NCI-H1930 (cell line): Measurements from ENCODE around the gene STARD7.
"Not testable (repeated sequence)": the region's sequence is repeated elsewhere in the genome, so short reads cannot be mapped to it uniquely, and the experiment has no call there.

Experiments used
- DNase-seq, 2 experiments: peaks; one replicate each; lab custom pipeline; 2025; lab: John Stamatoyannopoulos, UW

STARD7 gene

DNA sequence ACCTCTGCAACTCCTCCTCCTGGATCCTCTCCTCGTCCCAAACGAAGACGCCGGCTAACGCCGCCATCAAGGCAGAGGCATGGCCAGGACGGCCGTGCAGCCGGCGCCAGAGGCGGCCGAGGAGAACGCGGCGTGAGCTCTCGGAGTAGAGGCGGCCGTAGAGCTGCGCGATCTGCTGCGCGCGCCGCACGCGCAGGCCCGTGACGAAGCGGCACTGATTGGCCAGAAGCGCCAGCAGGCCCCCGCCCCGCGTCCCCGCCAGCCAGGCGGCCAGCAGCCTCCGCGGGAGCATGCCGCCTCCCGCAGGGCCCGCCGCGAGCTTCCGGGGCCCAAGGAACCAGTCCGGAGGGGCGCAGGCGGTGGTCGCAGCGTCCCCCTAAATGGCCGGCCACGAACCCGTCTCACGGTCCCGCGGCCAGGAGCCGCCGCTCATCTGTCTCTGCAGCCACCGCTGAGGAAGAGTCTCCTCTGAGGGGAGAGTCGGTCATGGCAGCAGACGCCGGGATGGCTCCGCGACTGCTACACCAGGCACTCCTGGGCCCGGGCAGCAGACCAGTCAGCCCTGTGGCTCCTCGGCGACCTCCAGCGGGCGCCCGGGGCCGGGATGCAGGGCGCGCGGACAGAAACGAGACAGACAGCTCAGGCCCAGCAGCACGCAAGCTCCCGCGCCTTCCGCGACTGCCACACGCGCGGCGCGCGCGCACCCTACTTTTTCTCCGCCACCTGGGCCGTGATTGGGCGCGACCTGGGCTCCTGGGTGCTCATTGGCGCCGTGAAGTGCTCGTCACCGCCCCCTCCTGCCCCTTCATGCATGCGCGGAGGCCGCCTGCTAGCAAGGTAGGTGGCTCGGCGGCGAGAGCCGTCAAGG lies at the start of gene STARD7:
Gene STARD7, minus strand, starts transcription at position 685 of the 868 bp plus-strand sequence. Its CDS starts 393 bp downstream, at position 292.
- DNase-seq: peak; percentile 95 to 96

- not testable (repeated sequence) for DNase-seq
Measured at GRCh38 chr2:96257744-96258143, 49.1 kb upstream of the STARD7 start.

GRCh38 chr2:96256611-96257113 lies 48.0 kb upstream of the STARD7 start:
- no peak for DNase-seq

DNA sequence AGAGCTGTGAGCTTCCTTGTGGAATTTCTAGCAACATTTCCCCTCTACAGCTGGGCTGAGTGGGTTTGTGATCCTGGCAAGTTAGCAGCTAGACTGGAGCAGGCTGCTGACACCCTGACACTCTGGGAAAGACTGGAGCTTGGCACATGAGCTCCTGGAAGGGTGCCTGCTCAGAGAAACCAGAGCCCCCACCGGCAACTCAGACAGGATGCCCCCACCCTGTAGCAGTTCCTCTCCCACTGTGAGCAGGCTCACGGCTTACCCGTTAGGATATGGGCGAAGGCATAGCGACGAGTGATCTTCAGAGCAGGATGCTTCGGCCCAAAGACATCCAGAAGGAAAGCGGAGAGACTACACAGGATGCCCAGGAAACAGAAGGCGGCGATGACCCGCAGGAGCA lies 45.9 kb upstream of the STARD7 start:
- DNase-seq: no peak

- DNase-seq: no peak
Measured at GRCh38 chr2:96253006-96253405, 44.4 kb upstream of the STARD7 start.

GRCh38 chr2:96252526-96252925 lies 43.9 kb upstream of the STARD7 start:
- DNase-seq: no peak

GRCh38 chr2:96251721-96252292 lies 43.2 kb upstream of the STARD7 start:
- DNase-seq: peak in 1 of 2 experiments; percentile 12

- no peak for DNase-seq
Measured at GRCh38 chr2:96250188-96250587, 41.6 kb upstream of the STARD7 start.

- no peak for DNase-seq
Measured at GRCh38 chr2:96249654-96250053, 41.0 kb upstream of the STARD7 start.

DNA sequence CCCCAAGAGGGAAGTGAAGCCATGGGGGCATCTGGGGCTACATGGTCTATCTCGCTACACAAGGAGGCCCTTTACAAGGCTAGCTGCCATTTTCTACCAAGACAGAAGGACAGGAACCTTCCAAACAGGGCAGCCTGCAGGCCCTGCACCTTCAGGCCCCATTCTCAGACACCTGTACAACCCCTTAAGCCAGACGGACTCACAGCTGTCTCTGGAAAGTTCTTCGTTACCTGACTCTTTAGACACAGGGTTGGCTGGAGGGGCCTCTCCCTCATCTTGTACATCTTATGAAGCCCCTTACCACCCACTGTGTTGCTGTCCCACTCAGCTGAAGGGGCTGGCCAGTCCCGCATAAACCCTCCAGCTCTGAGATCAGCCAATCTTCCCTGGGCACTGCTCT lies 40.0 kb upstream of the STARD7 start:
- DNase-seq: no peak

- no peak for DNase-seq
Measured at GRCh38 chr2:96247896-96248295, 39.3 kb upstream of the STARD7 start.

- DNase-seq: no peak
Measured at GRCh38 chr2:96247009-96247408, 38.4 kb upstream of the STARD7 start.

GRCh38 chr2:96245609-96246390 lies 37.2 kb upstream of the STARD7 start:
- no peak for DNase-seq

GRCh38 chr2:96243843-96244242 lies 35.2 kb upstream of the STARD7 start:
- DNase-seq: no peak

GRCh38 chr2:96241900-96242611 lies 33.4 kb upstream of the STARD7 start:
- DNase-seq: no peak

GRCh38 chr2:96241227-96241626 lies 32.6 kb upstream of the STARD7 start:
- no peak for DNase-seq

DNA sequence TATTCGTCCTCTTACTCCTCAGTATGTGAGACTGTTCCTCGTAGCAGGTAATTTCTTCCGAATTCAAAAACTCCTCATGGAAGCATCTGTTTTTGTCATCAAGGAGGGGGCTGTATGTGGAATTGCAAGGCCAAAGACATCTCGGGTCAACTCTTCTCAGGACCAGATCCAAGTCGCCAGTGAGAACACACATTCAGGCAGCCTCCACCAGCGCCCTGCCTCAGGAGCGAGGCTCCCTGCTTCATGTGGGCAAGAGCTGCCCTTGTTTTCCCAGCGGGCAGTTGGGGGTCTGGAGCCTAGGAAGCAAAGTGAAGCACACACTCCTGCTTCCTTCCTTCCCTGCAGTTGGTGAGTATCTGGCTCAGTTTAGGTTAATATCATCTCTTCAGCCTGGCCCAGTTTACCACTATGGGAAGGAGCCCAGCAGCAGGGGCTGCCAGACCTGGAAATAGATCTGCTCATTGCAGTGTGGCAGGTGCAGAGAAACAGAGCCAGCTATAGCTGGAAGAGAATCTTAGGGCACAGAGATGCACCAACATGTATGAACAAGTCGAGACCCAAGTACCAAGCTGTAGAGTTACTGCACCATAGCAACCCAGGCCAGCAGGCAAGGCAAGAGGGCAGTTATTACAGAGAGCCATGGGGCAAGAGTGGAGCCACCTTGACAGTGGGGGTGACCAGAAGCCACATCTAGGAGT lies 31.9 kb upstream of the STARD7 start:
- no peak for DNase-seq

- DNase-seq: no peak
Measured at GRCh38 chr2:96239745-96240264, 31.2 kb upstream of the STARD7 start.

GRCh38 chr2:96239091-96239490 lies 30.5 kb upstream of the STARD7 start:
- DNase-seq: no peak

- DNase-seq: no peak
Measured at GRCh38 chr2:96238266-96238665, 29.6 kb upstream of the STARD7 start.

- DNase-seq: no peak
Measured at GRCh38 chr2:96236882-96237281, 28.3 kb upstream of the STARD7 start.
